Measurements from ENCODE around the gene WAPL.

DNA sequence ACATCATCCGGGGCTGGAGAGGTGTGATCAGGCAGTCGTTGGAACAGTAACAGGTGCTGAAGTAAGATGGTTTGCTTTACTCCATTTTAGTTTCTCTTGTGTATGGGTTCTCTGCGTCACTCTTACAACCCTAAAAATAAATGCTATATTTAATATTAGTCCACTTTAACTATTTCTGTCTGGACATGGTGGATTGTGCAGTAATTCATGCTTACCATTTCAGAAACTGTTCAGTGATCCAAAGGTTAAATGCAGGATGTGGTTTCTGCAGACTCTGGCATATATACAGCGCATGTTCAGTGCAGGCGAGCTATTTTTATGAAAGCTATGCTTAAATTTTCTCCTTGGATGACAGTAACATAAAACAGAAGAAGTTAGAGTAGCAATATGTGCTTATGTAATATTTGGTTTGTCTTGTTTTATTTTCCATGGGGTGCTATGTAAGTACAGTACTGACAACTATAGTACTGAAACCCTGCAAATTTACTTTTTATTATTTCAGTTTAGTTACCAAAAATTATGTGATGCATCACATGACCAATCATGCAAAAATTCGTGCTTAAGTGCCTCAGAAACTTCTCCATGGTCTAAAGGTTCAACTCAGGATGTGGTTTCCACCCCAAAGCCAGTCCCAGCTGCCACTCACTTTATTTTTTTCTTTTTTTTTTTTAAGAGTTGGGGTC is 108.4 kb downstream of the WAPL start:
- TF ChIP-seq POLR2A (IDR thresholded peaks at IDR 0.05), result no peak
- TF ChIP-seq CTCF (IDR thresholded peaks at IDR 0.05), result no peak
